Cardiac fibroblast (primary cell): Measurements from ENCODE around the gene GALNT16.

Experiments used
- DNase-seq, 2 donors: peaks; one replicate each; pipeline versions ENCODE4 v3.0.0 to v3.0.0-alpha.2; 2010; ENCODE audit warnings: low read depth in 2 of 2
- H3K4me3 ChIP-seq, 2 donors: replicated peaks in 1 of 2; 1 replicate in 1 of 2; 2 replicates in 1 of 2; pipeline ENCODE4 v1.5.1; 2011; ENCODE audit warnings: low read depth in 2 of 2, low read length in 2 of 2, mild to moderate bottlenecking in 2 of 2, moderate library complexity in 1 of 2
- CTCF ChIP-seq: IDR thresholded peaks from one replicate; pipeline ENCODE4 v1.5.1; 2011; ENCODE audit warnings: low read depth, mild to moderate bottlenecking, low read length, inconsistent platforms

Gene GALNT16

GRCh38 chr14:69351385-69351784, 91.4 kb downstream of the GALNT16 start:
- H3K4me3 ChIP-seq, result no peak overlapping the region
- DNase-seq, result no peak
- no peak for TF ChIP-seq CTCF

- DNase-seq, result no peak
- no peak overlapping the region for H3K4me3 ChIP-seq
- no peak for TF ChIP-seq CTCF
Observed at GRCh38 chr14:69351911-69352310, 92.0 kb downstream of the GALNT16 start.

GRCh38 chr14:69353168-69353567, 93.2 kb downstream of the GALNT16 start:
- DNase-seq, result no peak
- H3K4me3 ChIP-seq, result no peak overlapping the region
- no peak for TF ChIP-seq CTCF

- DNase-seq, result no peak
- H3K4me3 ChIP-seq, result no peak overlapping the region
- TF ChIP-seq CTCF, result no peak
Observed at GRCh38 chr14:69354383-69355153, 94.6 kb downstream of the GALNT16 start.

- no peak for TF ChIP-seq CTCF
- no peak for DNase-seq
- no peak overlapping the region for H3K4me3 ChIP-seq
Observed at GRCh38 chr14:69355154-69355597, 95.2 kb downstream of the GALNT16 start.

- H3K4me3 ChIP-seq, result no peak overlapping the region
- no peak for TF ChIP-seq CTCF
- DNase-seq, result peak; percentile 61 to 73
Observed at GRCh38 chr14:69355607-69356281, 95.8 kb downstream of the GALNT16 start.
